ENCODE measurements around the gene PIF1. TPM values are rescaled to one million over a fixed set of nuclear protein-coding genes. Genes with fewer than 3 reads are reported as not detected.

PIF1 gene, protein sequence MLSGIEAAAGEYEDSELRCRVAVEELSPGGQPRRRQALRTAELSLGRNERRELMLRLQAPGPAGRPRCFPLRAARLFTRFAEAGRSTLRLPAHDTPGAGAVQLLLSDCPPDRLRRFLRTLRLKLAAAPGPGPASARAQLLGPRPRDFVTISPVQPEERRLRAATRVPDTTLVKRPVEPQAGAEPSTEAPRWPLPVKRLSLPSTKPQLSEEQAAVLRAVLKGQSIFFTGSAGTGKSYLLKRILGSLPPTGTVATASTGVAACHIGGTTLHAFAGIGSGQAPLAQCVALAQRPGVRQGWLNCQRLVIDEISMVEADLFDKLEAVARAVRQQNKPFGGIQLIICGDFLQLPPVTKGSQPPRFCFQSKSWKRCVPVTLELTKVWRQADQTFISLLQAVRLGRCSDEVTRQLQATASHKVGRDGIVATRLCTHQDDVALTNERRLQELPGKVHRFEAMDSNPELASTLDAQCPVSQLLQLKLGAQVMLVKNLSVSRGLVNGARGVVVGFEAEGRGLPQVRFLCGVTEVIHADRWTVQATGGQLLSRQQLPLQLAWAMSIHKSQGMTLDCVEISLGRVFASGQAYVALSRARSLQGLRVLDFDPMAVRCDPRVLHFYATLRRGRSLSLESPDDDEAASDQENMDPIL
- total RNA-seq = 4.8 and 9.9 TPM in 2 replicates

GRCh38 chr15:64825431-64826294 is at the start of gene PIF1:
Gene PIF1 (minus strand): TSS chr15:64825647. CDS start chr15:64824335, 1,312 bp downstream.

GRCh38 chr15:64841344-64842095 is 16.1 kb upstream of the PIF1 start, which contains the start of gene PLEKHO2:
Gene PLEKHO2 (plus strand): TSS chr15:64841915. CDS start chr15:64842017, 102 bp downstream.

GRCh38 chr15:64775551-64776401 is 49.7 kb downstream of the PIF1 start, which contains the start of gene RBPMS2:
Gene RBPMS2 (minus strand): TSS chr15:64775589. CDS start chr15:64775319, 270 bp downstream.

Other genes starting within 250 kb of the PIF1 start
- 0.97 and 2.1 TPM in 2 replicates for gene RBPMS2, start 50.1 kb downstream of the PIF1 start, total RNA-seq
- gene PLEKHO2, start 16.3 kb upstream of the PIF1 start, total RNA-seq = 60.5 and 76.0 TPM in 2 replicates
- 6.4 and 10.6 TPM in 2 replicates for gene ANKDD1A, start 86.3 kb upstream of the PIF1 start, total RNA-seq
- gene SPG21, start 164.3 kb upstream of the PIF1 start, total RNA-seq = 100 and 112 TPM in 2 replicates
- 23.1 and 26.1 TPM in 2 replicates for gene MTFMT, start 204.0 kb upstream of the PIF1 start, total RNA-seq
- not detected in 2 replicates for gene SLC51B, start 219.7 kb upstream of the PIF1 start, total RNA-seq
- gene RASL12, start 242.3 kb upstream of the PIF1 start, total RNA-seq = 0.52 and 0.76 TPM in 2 replicates